WTC11 (cell line): ENCODE data around the gene PLIN3. TPM values are rescaled to one million over a fixed set of nuclear protein-coding genes. Genes with fewer than 3 reads are reported as not detected.

ENCODE experiments used
- CREB1 ChIP-seq: sonication (generic); formaldehyde crosslinking; IDR thresholded peaks from 2 replicates; pipeline ENCODE4 v1.8.0; 2023; ENCODE audit warnings: mild to moderate bottlenecking, missing genetic modification reagents
- CREM ChIP-seq: sonication (generic); formaldehyde crosslinking; IDR thresholded peaks from 2 replicates; pipeline ENCODE4 v1.8.1; 2022; ENCODE audit warnings: mild to moderate bottlenecking, missing genetic modification reagents, moderate library complexity
- EMX1 ChIP-seq: fragments of 250-450 bp; sonication (Bioruptor Pico); IDR thresholded peaks from 2 replicates; pipeline ENCODE4 v1.8.0; 2021; ENCODE audit warnings: mild to moderate bottlenecking
- ESRRA ChIP-seq: sonication (generic); formaldehyde crosslinking; IDR thresholded peaks from 2 replicates; pipeline ENCODE4 v1.8.1; 2022; ENCODE audit warnings: mild to moderate bottlenecking, missing genetic modification reagents, borderline replicate concordance
- FOXJ3 ChIP-seq: sonication (generic); formaldehyde crosslinking; IDR thresholded peaks from 2 replicates; pipeline ENCODE4 v1.9.0; 2021; ENCODE audit warnings: missing genetic modification reagents, mild to moderate bottlenecking, borderline replicate concordance
- FOXP1 ChIP-seq: sonication (generic); formaldehyde crosslinking; IDR thresholded peaks from 2 replicates; pipeline ENCODE4 v1.8.0; 2022; ENCODE audit warnings: missing genetic modification reagents, mild to moderate bottlenecking, moderate library complexity, borderline replicate concordance
- GRHL2 ChIP-seq: fragments of 250-450 bp; sonication (Bioruptor Pico); IDR thresholded peaks from 2 replicates; pipeline ENCODE4 v1.8.0; 2022; ENCODE audit warnings: mild to moderate bottlenecking, moderate library complexity; ENCODE audit not compliant: insufficient replicate concordance, severe bottlenecking
- KAT7 ChIP-seq: sonication (generic); formaldehyde crosslinking; IDR thresholded peaks from 2 replicates; pipeline ENCODE4 v1.8.1; 2023; ENCODE audit warnings: missing genetic modification reagents, mild to moderate bottlenecking, borderline replicate concordance
- MYBL2 ChIP-seq: sonication (generic); formaldehyde crosslinking; IDR thresholded peaks from 2 replicates; pipeline ENCODE4 v1.8.1; 2023; ENCODE audit warnings: mild to moderate bottlenecking, moderate library complexity, missing genetic modification reagents
- NFATC4 ChIP-seq: fragments of 250-450 bp; sonication (Bioruptor Pico); IDR thresholded peaks from 2 replicates; pipeline ENCODE4 v1.9.0; 2021; ENCODE audit warnings: mild to moderate bottlenecking
- NR1H2 ChIP-seq: sonication (generic); formaldehyde crosslinking; IDR thresholded peaks from 2 replicates; pipeline ENCODE4 v1.9.0; 2021; ENCODE audit warnings: mild to moderate bottlenecking, moderate library complexity, missing genetic modification reagents
- OVOL2 ChIP-seq: fragments of 250-450 bp; sonication (Bioruptor Pico); IDR thresholded peaks from 2 replicates; pipeline ENCODE4 v1.9.0; 2021; ENCODE audit warnings: mild to moderate bottlenecking, borderline replicate concordance
- RORB ChIP-seq: fragments of 250-450 bp; sonication (Bioruptor Pico); IDR thresholded peaks from 2 replicates; pipeline ENCODE4 v1.9.0; 2021; ENCODE audit warnings: mild to moderate bottlenecking
- SMAD3 ChIP-seq: sonication (generic); formaldehyde crosslinking; IDR thresholded peaks from 2 replicates; pipeline ENCODE4 v1.8.0; 2022; ENCODE audit warnings: missing genetic modification reagents, mild to moderate bottlenecking, borderline replicate concordance
- SMAD4 ChIP-seq: sonication (generic); formaldehyde crosslinking; IDR thresholded peaks from 2 replicates; pipeline ENCODE4 v1.8.0; 2022; ENCODE audit warnings: mild to moderate bottlenecking, missing genetic modification reagents
- ZNF232 ChIP-seq: sonication (generic); formaldehyde crosslinking; IDR thresholded peaks from 2 replicates; pipeline ENCODE4 v1.8.0; 2022; ENCODE audit warnings: mild to moderate bottlenecking, missing genetic modification reagents
- total RNA-seq: library from RNA; stranded (reverse); gene quantifications from 3 replicates; pipeline ENCODE4 v1.2.3, GENCODE V29; 2021
- TF ChIP-seq, protein P1 (sequence below): sonication (generic); formaldehyde crosslinking; IDR thresholded peaks from 2 replicates; pipeline ENCODE4 v1.8.1; 2023; ENCODE audit warnings: mild to moderate bottlenecking, moderate library complexity, missing genetic modification reagents
- TF ChIP-seq, protein P2 (sequence below): sonication (generic); formaldehyde crosslinking; IDR thresholded peaks from 2 replicates; pipeline ENCODE4 v1.8.0; 2023; ENCODE audit warnings: missing genetic modification reagents
- TF ChIP-seq, protein P3 (sequence below): sonication (generic); formaldehyde crosslinking; IDR thresholded peaks from 2 replicates; pipeline ENCODE4 v1.8.1; 2022; ENCODE audit warnings: mild to moderate bottlenecking, moderate library complexity, missing genetic modification reagents
- TF ChIP-seq, protein P4 (sequence below): fragments of 250-450 bp; sonication (Bioruptor Pico); IDR thresholded peaks from 2 replicates; pipeline ENCODE4 v1.9.0; 2021; ENCODE audit warnings: mild to moderate bottlenecking, borderline replicate concordance
- TF ChIP-seq, protein P5 (sequence below): fragments of 250-450 bp; sonication (Bioruptor Pico); IDR thresholded peaks from 2 replicates; pipeline ENCODE4 v1.9.0; 2021; ENCODE audit warnings: moderate library complexity, mild to moderate bottlenecking, inconsistent platforms, borderline replicate concordance
- TF ChIP-seq, protein P6 (sequence below): sonication (generic); formaldehyde crosslinking; IDR thresholded peaks from 2 replicates; pipeline ENCODE4 v1.8.0; 2023; ENCODE audit warnings: missing genetic modification reagents, mild to moderate bottlenecking, borderline replicate concordance
- TF ChIP-seq, protein P7 (sequence below): sonication (generic); formaldehyde crosslinking; IDR thresholded peaks from 2 replicates; pipeline ENCODE4 v1.8.1; 2023; ENCODE audit warnings: mild to moderate bottlenecking, missing genetic modification reagents

PLIN3 gene
- total RNA-seq, 1 experiment from 2014 or later = 61.3 TPM

DNA sequence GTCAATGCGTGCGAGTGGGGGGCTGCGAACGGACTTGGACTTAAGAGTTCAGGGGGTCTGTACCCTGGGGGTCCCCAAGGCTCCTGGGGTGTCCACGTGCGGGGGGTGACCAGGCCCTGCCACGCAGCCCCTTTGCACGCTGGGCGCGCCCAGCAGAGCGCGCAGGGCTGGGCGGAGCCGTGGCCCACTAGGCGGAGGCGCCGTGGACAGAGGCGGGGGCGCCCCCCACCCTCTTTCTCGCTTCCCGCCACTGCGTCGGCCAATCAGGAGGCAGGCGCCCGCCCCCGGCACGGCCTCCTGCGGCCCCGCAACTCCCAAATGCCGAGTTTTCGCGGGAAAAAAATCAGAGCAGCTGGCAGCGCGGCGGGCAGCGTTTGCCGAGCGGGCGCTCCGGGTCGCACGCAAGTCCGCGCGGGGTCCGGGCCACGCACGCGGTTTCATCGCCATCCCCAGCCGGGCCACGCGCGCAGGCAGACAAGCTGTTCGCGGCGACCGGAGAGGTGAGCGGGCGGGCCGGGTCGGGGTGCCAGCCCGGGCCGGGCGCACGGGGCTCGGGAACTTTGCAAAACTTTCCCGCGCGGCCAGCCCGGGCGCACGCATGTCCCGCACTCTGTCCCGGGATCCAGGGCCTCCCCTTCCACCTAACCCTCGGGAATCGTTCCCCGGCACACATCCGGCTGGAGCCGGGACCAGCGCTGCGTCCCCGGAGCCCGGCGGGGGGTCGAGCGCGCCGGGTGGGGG lies 41.9 kb upstream of the PLIN3 start, which contains the start of gene UHRF1 (continued):
- TF ChIP-seq, protein P1, sequence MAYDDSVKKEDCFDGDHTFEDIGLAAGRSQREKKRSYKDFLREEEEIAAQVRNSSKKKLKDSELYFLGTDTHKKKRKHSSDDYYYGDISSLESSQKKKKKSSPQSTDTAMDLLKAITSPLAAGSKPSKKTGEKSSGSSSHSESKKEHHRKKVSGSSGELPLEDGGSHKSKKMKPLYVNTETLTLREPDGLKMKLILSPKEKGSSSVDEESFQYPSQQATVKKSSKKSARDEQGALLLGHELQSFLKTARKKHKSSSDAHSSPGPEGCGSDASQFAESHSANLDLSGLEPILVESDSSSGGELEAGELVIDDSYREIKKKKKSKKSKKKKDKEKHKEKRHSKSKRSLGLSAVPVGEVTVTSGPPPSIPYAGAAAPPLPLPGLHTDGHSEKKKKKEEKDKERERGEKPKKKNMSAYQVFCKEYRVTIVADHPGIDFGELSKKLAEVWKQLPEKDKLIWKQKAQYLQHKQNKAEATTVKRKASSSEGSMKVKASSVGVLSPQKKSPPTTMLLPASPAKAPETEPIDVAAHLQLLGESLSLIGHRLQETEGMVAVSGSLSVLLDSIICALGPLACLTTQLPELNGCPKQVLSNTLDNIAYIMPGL (CRISPR knock-in tag) = peak; percentile 34; the same call in 1 of the 2 replicates
- peak; percentile 31; the same call in 1 of the 2 replicates for TF ChIP-seq CREM (CRISPR knock-in tag)
- no peak for TF ChIP-seq KAT7 (CRISPR knock-in tag)
- no peak for TF ChIP-seq SMAD4 (CRISPR knock-in tag)
- no peak; the same call in 1 of the 2 replicates for TF ChIP-seq MYBL2
- TF ChIP-seq, protein P2, sequence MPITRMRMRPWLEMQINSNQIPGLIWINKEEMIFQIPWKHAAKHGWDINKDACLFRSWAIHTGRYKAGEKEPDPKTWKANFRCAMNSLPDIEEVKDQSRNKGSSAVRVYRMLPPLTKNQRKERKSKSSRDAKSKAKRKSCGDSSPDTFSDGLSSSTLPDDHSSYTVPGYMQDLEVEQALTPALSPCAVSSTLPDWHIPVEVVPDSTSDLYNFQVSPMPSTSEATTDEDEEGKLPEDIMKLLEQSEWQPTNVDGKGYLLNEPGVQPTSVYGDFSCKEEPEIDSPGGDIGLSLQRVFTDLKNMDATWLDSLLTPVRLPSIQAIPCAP (CRISPR knock-in tag) = peak; percentile 70; the same call in 1 of the 2 replicates
- no peak for TF ChIP-seq EMX1 (CRISPR knock-in tag)
- TF ChIP-seq, protein P3, sequence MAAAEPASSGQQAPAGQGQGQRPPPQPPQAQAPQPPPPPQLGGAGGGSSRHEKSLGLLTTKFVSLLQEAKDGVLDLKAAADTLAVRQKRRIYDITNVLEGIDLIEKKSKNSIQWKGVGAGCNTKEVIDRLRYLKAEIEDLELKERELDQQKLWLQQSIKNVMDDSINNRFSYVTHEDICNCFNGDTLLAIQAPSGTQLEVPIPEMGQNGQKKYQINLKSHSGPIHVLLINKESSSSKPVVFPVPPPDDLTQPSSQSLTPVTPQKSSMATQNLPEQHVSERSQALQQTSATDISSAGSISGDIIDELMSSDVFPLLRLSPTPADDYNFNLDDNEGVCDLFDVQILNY (CRISPR knock-in tag) = peak; percentile 79; the same call in 1 of the 2 replicates
- TF ChIP-seq, protein P4, sequence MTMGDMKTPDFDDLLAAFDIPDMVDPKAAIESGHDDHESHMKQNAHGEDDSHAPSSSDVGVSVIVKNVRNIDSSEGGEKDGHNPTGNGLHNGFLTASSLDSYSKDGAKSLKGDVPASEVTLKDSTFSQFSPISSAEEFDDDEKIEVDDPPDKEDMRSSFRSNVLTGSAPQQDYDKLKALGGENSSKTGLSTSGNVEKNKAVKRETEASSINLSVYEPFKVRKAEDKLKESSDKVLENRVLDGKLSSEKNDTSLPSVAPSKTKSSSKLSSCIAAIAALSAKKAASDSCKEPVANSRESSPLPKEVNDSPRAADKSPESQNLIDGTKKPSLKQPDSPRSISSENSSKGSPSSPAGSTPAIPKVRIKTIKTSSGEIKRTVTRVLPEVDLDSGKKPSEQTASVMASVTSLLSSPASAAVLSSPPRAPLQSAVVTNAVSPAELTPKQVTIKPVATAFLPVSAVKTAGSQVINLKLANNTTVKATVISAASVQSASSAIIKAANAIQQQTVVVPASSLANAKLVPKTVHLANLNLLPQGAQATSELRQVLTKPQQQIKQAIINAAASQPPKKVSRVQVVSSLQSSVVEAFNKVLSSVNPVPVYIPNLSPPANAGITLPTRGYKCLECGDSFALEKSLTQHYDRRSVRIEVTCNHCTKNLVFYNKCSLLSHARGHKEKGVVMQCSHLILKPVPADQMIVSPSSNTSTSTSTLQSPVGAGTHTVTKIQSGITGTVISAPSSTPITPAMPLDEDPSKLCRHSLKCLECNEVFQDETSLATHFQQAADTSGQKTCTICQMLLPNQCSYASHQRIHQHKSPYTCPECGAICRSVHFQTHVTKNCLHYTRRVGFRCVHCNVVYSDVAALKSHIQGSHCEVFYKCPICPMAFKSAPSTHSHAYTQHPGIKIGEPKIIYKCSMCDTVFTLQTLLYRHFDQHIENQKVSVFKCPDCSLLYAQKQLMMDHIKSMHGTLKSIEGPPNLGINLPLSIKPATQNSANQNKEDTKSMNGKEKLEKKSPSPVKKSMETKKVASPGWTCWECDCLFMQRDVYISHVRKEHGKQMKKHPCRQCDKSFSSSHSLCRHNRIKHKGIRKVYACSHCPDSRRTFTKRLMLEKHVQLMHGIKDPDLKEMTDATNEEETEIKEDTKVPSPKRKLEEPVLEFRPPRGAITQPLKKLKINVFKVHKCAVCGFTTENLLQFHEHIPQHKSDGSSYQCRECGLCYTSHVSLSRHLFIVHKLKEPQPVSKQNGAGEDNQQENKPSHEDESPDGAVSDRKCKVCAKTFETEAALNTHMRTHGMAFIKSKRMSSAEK (CRISPR knock-in tag) = no peak
- TF ChIP-seq, protein P5, sequence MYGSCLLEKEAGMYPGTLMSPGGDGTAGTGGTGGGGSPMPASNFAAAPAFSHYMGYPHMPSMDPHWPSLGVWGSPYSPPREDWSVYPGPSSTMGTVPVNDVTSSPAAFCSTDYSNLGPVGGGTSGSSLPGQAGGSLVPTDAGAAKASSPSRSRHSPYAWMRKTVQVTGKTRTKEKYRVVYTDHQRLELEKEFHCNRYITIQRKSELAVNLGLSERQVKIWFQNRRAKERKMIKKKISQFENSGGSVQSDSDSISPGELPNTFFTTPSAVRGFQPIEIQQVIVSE (CRISPR knock-in tag) = no peak
- no peak for TF ChIP-seq ESRRA (CRISPR knock-in tag)
- no peak for TF ChIP-seq FOXP1 (CRISPR knock-in tag)
- TF ChIP-seq, protein P6, sequence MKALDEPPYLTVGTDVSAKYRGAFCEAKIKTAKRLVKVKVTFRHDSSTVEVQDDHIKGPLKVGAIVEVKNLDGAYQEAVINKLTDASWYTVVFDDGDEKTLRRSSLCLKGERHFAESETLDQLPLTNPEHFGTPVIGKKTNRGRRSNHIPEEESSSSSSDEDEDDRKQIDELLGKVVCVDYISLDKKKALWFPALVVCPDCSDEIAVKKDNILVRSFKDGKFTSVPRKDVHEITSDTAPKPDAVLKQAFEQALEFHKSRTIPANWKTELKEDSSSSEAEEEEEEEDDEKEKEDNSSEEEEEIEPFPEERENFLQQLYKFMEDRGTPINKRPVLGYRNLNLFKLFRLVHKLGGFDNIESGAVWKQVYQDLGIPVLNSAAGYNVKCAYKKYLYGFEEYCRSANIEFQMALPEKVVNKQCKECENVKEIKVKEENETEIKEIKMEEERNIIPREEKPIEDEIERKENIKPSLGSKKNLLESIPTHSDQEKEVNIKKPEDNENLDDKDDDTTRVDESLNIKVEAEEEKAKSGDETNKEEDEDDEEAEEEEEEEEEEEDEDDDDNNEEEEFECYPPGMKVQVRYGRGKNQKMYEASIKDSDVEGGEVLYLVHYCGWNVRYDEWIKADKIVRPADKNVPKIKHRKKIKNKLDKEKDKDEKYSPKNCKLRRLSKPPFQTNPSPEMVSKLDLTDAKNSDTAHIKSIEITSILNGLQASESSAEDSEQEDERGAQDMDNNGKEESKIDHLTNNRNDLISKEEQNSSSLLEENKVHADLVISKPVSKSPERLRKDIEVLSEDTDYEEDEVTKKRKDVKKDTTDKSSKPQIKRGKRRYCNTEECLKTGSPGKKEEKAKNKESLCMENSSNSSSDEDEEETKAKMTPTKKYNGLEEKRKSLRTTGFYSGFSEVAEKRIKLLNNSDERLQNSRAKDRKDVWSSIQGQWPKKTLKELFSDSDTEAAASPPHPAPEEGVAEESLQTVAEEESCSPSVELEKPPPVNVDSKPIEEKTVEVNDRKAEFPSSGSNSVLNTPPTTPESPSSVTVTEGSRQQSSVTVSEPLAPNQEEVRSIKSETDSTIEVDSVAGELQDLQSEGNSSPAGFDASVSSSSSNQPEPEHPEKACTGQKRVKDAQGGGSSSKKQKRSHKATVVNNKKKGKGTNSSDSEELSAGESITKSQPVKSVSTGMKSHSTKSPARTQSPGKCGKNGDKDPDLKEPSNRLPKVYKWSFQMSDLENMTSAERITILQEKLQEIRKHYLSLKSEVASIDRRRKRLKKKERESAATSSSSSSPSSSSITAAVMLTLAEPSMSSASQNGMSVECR (CRISPR knock-in tag) = no peak
- TF ChIP-seq, protein P7, sequence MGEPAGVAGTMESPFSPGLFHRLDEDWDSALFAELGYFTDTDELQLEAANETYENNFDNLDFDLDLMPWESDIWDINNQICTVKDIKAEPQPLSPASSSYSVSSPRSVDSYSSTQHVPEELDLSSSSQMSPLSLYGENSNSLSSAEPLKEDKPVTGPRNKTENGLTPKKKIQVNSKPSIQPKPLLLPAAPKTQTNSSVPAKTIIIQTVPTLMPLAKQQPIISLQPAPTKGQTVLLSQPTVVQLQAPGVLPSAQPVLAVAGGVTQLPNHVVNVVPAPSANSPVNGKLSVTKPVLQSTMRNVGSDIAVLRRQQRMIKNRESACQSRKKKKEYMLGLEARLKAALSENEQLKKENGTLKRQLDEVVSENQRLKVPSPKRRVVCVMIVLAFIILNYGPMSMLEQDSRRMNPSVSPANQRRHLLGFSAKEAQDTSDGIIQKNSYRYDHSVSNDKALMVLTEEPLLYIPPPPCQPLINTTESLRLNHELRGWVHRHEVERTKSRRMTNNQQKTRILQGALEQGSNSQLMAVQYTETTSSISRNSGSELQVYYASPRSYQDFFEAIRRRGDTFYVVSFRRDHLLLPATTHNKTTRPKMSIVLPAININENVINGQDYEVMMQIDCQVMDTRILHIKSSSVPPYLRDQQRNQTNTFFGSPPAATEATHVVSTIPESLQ (CRISPR knock-in tag) = no peak
- TF ChIP-seq RORB (CRISPR knock-in tag) = no peak
- no peak for TF ChIP-seq CREB1
- no peak for TF ChIP-seq GRHL2 (CRISPR knock-in tag)
- peak; percentile 17; the same call in 1 of the 2 replicates for TF ChIP-seq ZNF232 (CRISPR knock-in tag)
- no peak for TF ChIP-seq NR1H2 (CRISPR knock-in tag)
- TF ChIP-seq SMAD3 (CRISPR knock-in tag) = no peak
- TF ChIP-seq OVOL2 (CRISPR knock-in tag) = no peak
- no peak for TF ChIP-seq NFATC4 (CRISPR knock-in tag)
- no peak for TF ChIP-seq FOXJ3
